MM.1S (cell line): Measurements from ENCODE around the gene ELK3.

Source experiments
- EZH2 ChIP-seq: fragments of 300-600 bp; sonication (generic); optimal IDR thresholded peaks from 2 replicates; pipeline ENCODE3; 2017; ENCODE audit warnings: low read depth, mild to moderate bottlenecking, antibody characterized with exemption, low read length, mixed read lengths
- EZH2phosphoT487 ChIP-seq: fragments of 300-600 bp; sonication (generic); IDR thresholded peaks from 2 replicates; pipeline ENCODE4 v1.6.1; 2018; ENCODE audit warnings: antibody characterized with exemption, low read length
- TF ChIP-seq, protein P1 (sequence below): fragments of 300-600 bp; sonication (generic); IDR thresholded peaks from 2 replicates; pipeline ENCODE4 v1.5.1; 2016; ENCODE audit warnings: antibody characterized with exemption, low read length, mixed read lengths

DNA sequence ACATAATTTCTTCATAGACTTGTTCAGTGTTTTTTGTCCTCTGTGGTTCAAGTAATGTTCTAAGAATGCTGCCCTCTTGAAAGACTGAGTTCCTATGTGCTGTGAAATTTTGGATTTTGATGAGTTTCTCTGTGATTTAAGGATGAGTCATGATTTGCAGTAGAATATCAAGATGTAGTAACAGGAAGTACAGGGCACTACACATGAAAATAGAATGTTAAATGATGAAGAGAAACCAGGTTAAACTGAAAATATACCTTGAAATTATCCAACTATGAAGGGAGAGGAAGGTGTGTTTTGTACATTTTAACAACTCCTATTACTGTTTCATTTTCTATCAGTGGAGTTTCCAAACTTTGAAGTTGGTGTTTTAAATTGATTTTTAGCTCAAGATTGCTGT lies 4.8 kb downstream of the ELK3 start:
- TF ChIP-seq EZH2 = no peak
- TF ChIP-seq, protein P1, sequence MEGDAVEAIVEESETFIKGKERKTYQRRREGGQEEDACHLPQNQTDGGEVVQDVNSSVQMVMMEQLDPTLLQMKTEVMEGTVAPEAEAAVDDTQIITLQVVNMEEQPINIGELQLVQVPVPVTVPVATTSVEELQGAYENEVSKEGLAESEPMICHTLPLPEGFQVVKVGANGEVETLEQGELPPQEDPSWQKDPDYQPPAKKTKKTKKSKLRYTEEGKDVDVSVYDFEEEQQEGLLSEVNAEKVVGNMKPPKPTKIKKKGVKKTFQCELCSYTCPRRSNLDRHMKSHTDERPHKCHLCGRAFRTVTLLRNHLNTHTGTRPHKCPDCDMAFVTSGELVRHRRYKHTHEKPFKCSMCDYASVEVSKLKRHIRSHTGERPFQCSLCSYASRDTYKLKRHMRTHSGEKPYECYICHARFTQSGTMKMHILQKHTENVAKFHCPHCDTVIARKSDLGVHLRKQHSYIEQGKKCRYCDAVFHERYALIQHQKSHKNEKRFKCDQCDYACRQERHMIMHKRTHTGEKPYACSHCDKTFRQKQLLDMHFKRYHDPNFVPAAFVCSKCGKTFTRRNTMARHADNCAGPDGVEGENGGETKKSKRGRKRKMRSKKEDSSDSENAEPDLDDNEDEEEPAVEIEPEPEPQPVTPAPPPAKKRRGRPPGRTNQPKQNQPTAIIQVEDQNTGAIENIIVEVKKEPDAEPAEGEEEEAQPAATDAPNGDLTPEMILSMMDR = no peak
- TF ChIP-seq EZH2phosphoT487 = no peak
